Astrocyte (in vitro differentiated cells and primary cell): Measurements from ENCODE around the gene RASGRF1. TPM values are rescaled to one million over a fixed set of nuclear protein-coding genes. Genes with fewer than 3 reads are reported as not detected.

ENCODE experiments used
- DNase-seq: peaks from one replicate; pipeline ENCODE4 v3.0.0-alpha.2; 2010; ENCODE audit warnings: low read depth
- FAIRE-seq: peaks from 2 replicates; lab custom pipeline; 2011; peaks lifted over from hg19 to GRCh38; lab: Jason Lieb, UNC
- H2AFZ ChIP-seq: 2 replicates; pipeline ENCODE4 v1.6.0; 2012; ENCODE audit warnings: low read depth, low read length, inconsistent platforms
- H3K27ac ChIP-seq: 2 replicates; pipeline ENCODE4 v1.5.1; 2011; ENCODE audit warnings: low read depth, low read length, inconsistent platforms
- H3K27me3 ChIP-seq: 2 replicates; pipeline ENCODE4 v1.6.0; 2011; ENCODE audit warnings: low read length, inconsistent platforms; ENCODE audit not compliant: insufficient read depth
- H3K36me3 ChIP-seq: 2 replicates; pipeline ENCODE4 v1.5.1; 2011; ENCODE audit warnings: low read length, inconsistent platforms; ENCODE audit not compliant: insufficient read depth
- H3K4me1 ChIP-seq: 2 replicates; pipeline ENCODE4 v1.5.1; 2011; ENCODE audit warnings: low read length, inconsistent platforms; ENCODE audit not compliant: insufficient read depth
- H3K4me2 ChIP-seq: 2 replicates; pipeline ENCODE4 v1.6.0; 2012; ENCODE audit warnings: low read length, inconsistent platforms
- H3K4me3 ChIP-seq: 2 replicates; pipeline ENCODE4 v1.5.1; 2011; ENCODE audit warnings: low read depth, mild to moderate bottlenecking, low read length, inconsistent platforms; ENCODE audit not compliant: insufficient read depth
- H3K79me2 ChIP-seq: 2 replicates; pipeline ENCODE4 v1.6.0; 2012; ENCODE audit warnings: mild to moderate bottlenecking, low read length, inconsistent platforms; ENCODE audit not compliant: insufficient read depth
- H3K9ac ChIP-seq: 2 replicates; pipeline ENCODE4 v1.6.0; 2012; ENCODE audit warnings: mild to moderate bottlenecking, low read length, inconsistent platforms
- H3K9me3 ChIP-seq: 2 replicates; pipeline ENCODE4 v1.5.1; 2012; ENCODE audit warnings: low read depth, mild to moderate bottlenecking, low read length, inconsistent platforms; ENCODE audit not compliant: insufficient read depth
- H4K20me1 ChIP-seq: 2 replicates; pipeline ENCODE4 v1.6.0; 2012; ENCODE audit warnings: low read length, inconsistent platforms; ENCODE audit not compliant: insufficient read depth
- H3K27ac Mint-ChIP-seq: one replicate; pipeline ENCODE4 v1.8.0; 2021; ENCODE audit warnings: mild to moderate bottlenecking, mixed read lengths; ENCODE audit not compliant: unreplicated experiment
- H3K27me3 Mint-ChIP-seq: one replicate; pipeline ENCODE4 v1.8.0; 2021; ENCODE audit warnings: low read depth, mixed read lengths; ENCODE audit not compliant: unreplicated experiment
- H3K36me3 Mint-ChIP-seq: one replicate; pipeline ENCODE4 v1.8.0; 2021; ENCODE audit warnings: low read depth, mixed read lengths; ENCODE audit not compliant: unreplicated experiment
- H3K4me1 Mint-ChIP-seq: one replicate; pipeline ENCODE4 v1.8.0; 2021; ENCODE audit warnings: low read depth, mixed read lengths; ENCODE audit not compliant: unreplicated experiment
- H3K4me3 Mint-ChIP-seq: one replicate; pipeline ENCODE4 v1.8.0; 2021; ENCODE audit warnings: mild to moderate bottlenecking, moderate library complexity, mixed read lengths; ENCODE audit not compliant: unreplicated experiment
- H3K9me3 Mint-ChIP-seq: one replicate; pipeline ENCODE4 v1.8.0; 2021; ENCODE audit warnings: mild to moderate bottlenecking, mixed read lengths; ENCODE audit not compliant: unreplicated experiment
- CTCF ChIP-seq: IDR thresholded peaks from 2 replicates; pipeline ENCODE4 v1.5.1; 2011; ENCODE audit warnings: low read depth, mild to moderate bottlenecking, inconsistent platforms, low read length, moderate library complexity; ENCODE audit not compliant: insufficient read depth
- EZH2 ChIP-seq: IDR thresholded peaks from 2 replicates; pipeline ENCODE4 v1.6.1; 2012; ENCODE audit warnings: mild to moderate bottlenecking, low read length, inconsistent platforms; ENCODE audit not compliant: insufficient read depth
- total RNA-seq: library from RNA; stranded (reverse); gene quantifications from 2 replicates; pipeline ENCODE4 v1.2.1, GENCODE V29; 2021

RASGRF1 gene
- total RNA-seq, 1 donor from 2014 or later, result 1.2 TPM

- Histone ChIP-seq H3K9me3 (no peaks in the 10 kb centered on the region), H4K20me1 (no peaks in the 10 kb centered on the region), H3K4me1 (no peaks in the 10 kb centered on the region), H3K9ac (no peak overlapping the region), H2AFZ (no peak overlapping the region), H3K27me3 (peaks cover 7% of the 10 kb centered on the region), H3K36me3 (no peaks in the 10 kb centered on the region), H3K4me2 (no peak overlapping the region), H3K4me3 (no peak overlapping the region), H3K79me2 (no peaks in the 10 kb centered on the region), H3K27ac (no peak overlapping the region)
- no peak for TF ChIP-seq EZH2
- TF ChIP-seq CTCF, result no peak
- Mint-ChIP-seq H3K27me3 (peaks cover 46% of the 10 kb centered on the region), H3K4me3 (no peak overlapping the region), H3K4me1 (no peaks in the 10 kb centered on the region), H3K9me3 (peaks cover 4% of the 10 kb centered on the region), H3K27ac (no peak overlapping the region), H3K36me3 (peaks cover 6% of the 10 kb centered on the region)
- FAIRE-seq, result no peak
- DNase-seq, result no peak
Observed at GRCh38 chr15:79050341-79050740, 40.2 kb downstream of the RASGRF1 start.

GRCh38 chr15:79049416-79049815 is 41.2 kb downstream of the RASGRF1 start:
- Mint-ChIP-seq H3K4me3 (no peak overlapping the region), H3K27ac (no peak overlapping the region), H3K36me3 (peaks cover 4% of the 10 kb centered on the region), H3K27me3 (peaks cover 40% of the 10 kb centered on the region), H3K4me1 (no peaks in the 10 kb centered on the region), H3K9me3 (peaks cover 4% of the 10 kb centered on the region)
- Histone ChIP-seq H3K36me3 (no peaks in the 10 kb centered on the region), H3K4me2 (no peak overlapping the region), H3K9me3 (no peaks in the 10 kb centered on the region), H3K4me3 (no peak overlapping the region), H3K4me1 (no peaks in the 10 kb centered on the region), H4K20me1 (no peaks in the 10 kb centered on the region), H3K27me3 (peaks cover 8% of the 10 kb centered on the region), H3K9ac (no peak overlapping the region), H2AFZ (no peak overlapping the region), H3K27ac (no peak overlapping the region), H3K79me2 (no peaks in the 10 kb centered on the region)
- FAIRE-seq, result no peak
- TF ChIP-seq CTCF, result no peak
- no peak for TF ChIP-seq EZH2
- no peak for DNase-seq

GRCh38 chr15:79047676-79048439 is 42.7 kb downstream of the RASGRF1 start:
- DNase-seq, result no peak
- peaks cover 12% of the 10 kb centered on the region for H3K27me3 ChIP-seq
- no peak for FAIRE-seq
- Mint-ChIP-seq H3K9me3 (peaks cover 18% of the 10 kb centered on the region), H3K27ac (no peak overlapping the region), H3K4me1 (no peaks in the 10 kb centered on the region), H3K36me3 (no peaks in the 10 kb centered on the region), H3K27me3 (peaks cover 40% of the 10 kb centered on the region), H3K4me3 (no peak overlapping the region)
- H2AFZ ChIP-seq, result no peak overlapping the region
- H3K4me2 ChIP-seq, result no peak overlapping the region
- H3K9ac ChIP-seq, result no peak overlapping the region
- no peaks in the 10 kb centered on the region for H3K79me2 ChIP-seq
- no peaks in the 10 kb centered on the region for H3K36me3 ChIP-seq
- H3K4me1 ChIP-seq, result no peaks in the 10 kb centered on the region
- no peaks in the 10 kb centered on the region for H4K20me1 ChIP-seq
- TF ChIP-seq EZH2, result no peak
- no peak for TF ChIP-seq CTCF
- H3K9me3 ChIP-seq, result no peaks in the 10 kb centered on the region
- H3K27ac ChIP-seq, result no peak overlapping the region
- H3K4me3 ChIP-seq, result no peak overlapping the region
